GM11168 (cell line): Measurements from ENCODE around the gene FGD3.

Source experiments
- in situ Hi-C: fragments of 300-500 bp; cut with MboI; formaldehyde crosslinking; loops from one replicate; pipeline ENCODE4 v1.12.0; 2022; ENCODE audit warnings: low sequenced_read_pairs; ENCODE audit not compliant: unreplicated experiment

The FGD3 gene

DNA sequence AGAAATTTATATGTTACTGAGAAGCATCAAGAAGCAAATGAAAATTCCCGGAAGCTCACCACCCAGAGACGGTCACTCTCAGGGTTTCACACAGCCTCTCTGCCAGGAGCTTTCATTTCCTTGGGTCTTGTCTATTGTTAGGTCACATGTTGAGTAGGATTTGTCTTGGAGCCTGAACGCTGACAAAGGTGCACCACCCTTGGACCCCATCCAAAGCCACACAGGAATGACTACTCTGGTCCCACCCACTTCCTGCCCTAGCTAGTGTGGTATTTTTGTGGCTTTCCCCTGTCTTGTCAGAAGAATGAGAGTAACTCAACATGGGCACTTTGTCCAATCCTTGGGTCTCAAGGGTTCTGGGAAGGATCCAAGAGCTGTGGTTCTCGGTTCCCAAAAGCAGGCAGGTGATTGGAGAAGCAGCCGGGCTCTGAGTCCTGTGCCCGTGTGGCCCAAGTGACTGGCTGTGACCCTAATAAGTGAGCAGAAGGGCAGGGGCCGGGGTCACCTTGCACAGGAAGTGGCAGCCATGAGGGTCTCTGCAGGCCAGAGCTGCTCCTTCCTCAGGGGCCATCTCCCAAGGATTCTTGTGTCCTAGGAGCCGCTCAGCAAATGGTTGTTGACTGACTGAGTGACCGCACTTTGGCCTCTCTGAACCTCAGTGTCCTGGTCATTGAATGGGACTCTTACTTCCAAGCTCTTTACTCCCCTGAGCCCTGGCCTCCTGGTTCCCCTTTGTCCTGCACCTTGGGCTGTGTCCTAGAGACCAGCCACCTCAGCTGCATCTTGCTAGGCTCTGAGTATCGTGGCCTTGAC, 6.9 kb downstream of the FGD3 start:
- in situ Hi-C loops, result no loop called here

DNA sequence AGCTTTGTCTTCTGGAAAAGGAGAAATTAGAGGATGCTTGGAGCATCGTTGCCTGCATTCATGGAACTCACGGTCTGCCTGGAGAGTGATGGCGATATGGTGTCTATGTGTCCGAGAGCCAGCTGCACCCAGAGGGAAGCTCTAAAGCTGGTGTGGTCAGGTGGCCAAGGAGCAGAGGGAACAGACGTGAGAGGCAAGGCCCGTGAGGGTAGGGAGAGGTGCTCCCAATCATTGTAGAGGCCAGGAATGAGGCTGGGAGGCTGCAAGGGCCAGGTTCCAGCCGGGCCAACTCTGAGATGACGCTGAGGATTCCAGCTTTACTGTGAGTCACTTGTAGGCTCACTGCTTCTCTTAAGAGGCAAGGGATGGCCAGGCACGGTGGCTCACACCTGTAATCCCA, 7.6 kb downstream of the FGD3 start:
- in situ Hi-C loops, result no loop called here

DNA sequence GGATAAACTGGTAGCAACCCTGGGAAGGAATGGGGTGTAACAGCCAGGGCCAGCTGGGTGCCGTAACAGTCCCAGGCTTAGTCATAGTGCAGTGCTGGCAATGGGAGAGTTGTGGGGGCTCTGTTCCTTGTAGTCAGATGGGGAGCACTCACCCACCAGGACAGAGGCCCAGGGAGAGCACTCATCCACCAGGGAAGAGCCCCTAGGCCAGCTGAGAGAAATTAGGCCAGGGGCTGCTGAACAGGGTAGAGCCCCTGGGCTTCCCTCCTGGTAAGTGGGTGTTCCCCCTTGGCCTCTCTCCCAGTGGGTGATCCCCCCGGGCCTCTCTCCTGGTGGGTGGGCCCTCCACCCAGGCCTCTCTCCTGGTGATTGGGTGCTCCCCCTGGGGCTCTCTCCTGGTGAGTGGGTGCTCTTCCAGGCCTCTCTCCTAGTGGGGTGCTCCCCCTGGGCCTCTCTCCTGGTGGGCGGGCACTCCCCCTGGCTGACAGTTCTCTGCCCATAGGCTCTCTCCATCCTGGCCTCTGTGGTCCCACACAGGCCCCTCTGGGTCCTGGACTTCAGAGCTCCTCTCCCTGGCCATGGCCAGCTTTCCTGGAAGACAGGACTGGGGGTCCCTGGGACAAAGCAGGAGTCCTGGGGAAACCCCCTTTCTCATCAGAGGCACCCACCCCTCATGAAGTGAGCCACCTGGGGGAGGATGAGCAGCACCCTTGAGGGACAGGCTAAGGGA, 13.4 kb downstream of the FGD3 start:
- in situ Hi-C loops, result no loop called here

DNA sequence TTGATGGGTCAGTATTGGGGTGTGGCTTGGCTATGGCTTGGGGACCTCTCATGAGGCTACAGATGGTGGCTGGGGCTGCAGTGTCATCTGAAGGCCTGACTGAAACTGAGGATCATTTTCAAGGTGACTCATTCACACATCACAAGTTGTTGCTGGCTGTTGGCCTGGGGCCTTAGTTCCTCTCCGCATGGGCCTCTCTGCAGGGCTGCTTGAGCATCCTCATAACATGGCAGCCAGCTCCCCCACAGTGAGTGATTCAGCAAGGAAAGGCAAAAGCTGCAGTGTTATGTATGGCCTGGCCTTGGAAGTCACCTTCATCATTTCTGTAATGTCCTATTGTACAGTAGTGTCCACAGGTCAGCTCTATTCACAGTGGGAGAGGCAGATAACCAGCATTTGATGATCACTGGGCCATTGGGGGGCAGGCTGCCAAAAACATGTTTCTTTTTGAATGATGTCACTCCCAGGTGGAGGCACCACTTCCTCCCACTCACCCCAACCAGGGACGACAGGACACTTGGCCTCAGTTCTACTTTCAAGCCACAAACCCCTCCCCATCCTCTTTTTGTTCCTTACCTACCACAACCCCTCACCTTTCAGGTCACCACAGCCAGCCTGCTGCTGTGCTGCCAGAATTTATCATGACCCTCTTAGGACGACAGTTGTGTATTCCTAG, 14.4 kb downstream of the FGD3 start:
- in situ Hi-C loops, result no loop called here

DNA sequence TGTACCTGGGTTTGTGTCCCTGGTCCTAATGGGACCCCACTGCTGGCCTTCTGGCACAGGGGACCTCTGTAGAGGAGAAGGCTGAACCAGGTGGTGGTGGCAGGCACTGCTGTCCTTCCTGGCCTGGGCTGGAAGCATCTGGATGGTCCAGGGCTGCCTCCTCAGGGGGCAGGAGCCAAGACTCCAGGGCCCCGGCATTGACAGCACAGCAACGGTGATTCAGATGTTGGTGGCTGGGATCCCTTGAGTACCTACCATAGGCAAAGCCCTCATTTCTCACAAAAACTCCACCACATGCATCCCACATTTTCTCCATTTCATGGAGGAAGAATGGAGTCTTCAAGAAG, 15.0 kb downstream of the FGD3 start:
- in situ Hi-C loops, result no loop called here

DNA sequence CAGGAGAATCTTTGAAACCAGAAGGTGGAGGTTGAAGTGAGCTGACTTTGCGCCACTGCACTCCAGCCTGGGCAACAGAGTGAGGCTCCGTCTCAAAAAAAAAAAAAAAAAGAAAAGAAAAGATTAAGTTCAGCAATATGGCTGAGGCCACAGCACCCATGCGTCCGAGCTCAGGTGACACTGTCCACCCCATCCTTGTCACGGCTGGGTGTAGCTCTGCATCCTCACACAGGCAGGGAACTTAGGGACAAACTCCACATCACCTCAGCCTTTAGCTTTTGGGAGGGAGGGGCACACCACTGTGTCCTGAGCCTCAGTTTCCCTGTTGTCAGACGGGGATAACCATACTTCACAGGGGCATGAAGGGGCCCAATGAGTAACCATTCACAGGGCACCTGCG, 15.5 kb downstream of the FGD3 start:
- in situ Hi-C loops, result no loop called here

DNA sequence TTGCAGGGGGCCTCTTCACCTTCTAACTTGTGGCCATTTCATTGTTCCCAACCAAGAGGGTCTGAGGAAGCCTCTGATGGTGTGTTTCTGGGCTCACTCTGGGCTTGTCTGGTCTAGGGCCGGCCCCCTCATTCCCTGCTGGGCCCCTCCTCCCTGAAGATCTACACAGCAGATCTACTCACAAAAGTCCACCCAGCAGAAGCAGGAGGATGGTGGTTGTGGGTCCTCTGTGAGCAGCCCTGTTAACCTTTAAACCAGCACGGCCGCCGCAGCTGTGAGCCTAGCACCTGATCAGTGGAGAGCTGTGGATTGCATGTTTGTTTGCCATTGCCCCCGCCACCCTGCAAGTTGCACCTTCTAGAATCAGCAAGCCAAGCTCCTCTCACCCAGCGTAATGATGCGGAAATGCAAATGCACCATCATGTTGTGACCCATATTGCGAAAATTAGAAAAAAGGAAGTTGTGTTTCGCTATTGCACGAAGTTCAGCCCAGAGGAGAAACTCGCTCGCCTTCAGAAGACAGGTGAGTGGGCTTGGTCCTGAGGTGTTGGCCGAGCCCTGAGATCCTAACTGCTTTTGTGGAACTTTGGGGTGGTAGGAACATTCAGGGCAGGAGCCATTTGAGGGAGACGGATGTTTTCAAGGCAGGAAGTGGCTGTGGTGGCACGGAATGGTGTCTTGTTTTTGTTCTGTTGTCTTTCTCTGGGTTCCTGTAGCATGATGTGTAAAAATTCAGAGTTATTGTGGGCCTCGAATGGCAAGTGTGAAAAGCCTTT, 16.7 kb downstream of the FGD3 start:
- in situ Hi-C loops, result no loop called here

DNA sequence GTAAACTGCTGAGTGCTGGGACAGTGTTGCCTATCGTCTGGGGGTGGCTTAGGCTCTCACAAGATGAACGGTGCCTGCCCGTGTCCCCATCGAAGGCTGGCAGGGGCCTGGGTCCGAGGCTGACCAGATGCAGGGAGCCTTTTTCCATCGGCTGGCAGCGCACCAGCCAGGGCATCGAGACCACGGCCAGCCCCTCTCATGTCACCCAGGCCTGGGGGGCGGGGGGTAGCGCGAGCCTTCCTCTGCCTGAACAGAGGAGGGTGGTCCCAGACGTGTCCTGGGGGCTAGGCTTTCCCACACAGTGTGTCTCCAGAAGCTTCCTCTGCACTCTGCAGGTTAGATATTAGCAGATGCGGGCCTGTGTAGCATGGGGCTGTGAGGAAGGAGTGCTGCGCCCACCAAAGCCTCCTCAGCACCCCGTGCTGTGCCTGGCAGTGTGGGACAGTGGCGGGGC, 17.3 kb downstream of the FGD3 start:
- in situ Hi-C loops, result no loop called here

DNA sequence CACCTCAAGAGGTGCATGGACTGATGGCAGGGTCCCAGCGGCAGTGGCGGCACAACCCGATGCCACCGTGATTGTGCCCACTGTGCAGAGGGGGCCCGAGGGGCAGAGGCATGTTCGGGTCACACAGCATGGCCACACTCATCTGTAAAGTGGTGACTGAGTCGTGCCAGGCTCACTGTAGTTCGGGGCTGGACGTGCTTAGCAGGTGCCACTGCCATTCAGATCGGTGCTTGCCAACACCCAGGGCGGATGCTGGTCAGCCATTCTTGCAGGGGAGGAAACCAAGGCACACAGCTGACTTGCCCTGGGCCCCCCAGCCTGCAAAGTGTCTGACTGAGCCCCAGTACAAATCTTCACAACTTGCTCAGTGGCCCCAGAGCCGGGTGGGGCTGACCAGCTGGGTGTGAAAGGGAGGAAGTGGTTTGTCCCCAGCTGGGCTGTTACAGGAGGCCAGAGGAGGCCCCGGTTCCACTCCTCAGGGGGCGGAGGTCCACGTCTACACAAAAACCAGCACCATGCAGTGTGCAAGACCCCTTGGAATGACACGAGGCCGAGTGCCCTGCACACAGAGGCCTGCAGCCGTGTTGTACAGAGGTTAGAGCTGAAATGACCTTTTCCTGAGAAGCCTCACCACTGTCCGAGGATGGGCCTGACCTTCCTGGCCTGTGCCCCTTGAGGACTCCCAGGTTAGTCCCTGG, 17.9 kb downstream of the FGD3 start:
- in situ Hi-C loops, result no loop called here

DNA sequence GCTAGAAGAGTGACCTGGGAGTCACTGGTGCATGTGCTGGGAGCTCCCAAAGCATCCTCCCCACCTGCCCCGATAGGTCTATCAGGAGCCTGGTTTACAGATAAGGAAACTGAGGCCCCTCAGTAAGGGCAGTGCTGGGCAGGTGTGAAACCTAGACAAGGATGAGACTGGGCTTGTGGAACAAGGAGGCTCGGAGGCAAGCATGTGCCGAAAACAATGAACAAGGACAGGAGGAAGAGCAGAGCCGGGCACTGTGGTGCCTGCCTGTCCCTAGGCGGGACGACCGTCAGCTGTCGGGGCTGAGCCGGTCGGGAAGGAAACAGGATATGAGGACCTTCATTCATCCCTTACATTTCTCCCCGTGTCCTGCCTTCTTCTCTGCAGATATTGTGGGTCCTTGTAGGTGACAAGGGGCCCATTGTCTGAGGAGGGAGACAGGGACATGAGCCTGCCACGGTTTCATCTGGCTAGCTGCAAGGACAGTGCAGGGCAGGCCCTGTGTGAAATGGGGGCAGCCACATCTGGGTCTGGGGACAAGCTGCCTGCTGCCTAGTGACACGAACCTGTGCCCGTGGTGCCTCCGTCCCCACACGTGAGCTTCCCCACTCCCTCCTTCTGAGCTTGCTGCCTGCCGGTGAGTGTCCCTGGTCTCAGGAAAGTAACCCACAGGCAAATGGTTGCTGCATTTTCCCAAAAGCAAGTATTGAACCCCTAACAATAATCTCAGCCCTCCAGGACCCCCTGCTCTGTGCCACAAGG, 18.6 kb downstream of the FGD3 start:
- in situ Hi-C loops, result no loop called here

DNA sequence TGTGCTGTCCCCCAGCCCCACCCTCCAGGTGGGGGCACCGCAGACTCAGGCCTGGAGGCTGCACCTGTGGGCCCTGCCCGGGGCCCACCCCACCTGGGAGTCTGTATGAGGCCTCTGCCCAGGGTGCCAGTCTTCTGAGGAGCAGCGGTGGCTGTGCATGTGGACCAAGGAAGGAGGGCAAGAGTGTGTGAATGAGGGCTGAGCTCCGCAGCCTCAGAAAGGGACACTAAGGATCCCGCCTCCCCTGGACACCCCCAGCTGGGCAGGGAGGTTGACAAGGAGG, 19.1 kb downstream of the FGD3 start:
- in situ Hi-C loops, result no loop called here

DNA sequence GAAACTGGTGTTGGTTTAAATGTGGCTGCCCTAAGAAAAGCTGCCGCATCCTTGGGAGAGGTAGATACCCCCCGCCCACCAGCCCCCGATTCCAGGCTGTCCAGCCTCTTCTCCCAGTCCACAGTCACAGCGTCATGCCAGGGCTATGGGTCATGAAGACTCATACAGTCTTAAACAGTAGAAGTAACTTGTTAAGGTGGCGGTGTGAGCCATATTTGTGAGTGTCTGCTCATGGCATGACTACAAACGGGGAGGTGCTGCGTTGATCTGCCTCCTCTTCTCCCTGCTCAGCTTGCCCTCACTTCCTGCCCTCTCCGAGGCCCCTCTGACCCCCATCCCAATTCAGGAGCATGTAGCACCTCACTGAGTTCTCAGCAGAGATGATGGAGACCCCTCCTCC, 20.8 kb downstream of the FGD3 start:
- in situ Hi-C loops, result no loop called here

DNA sequence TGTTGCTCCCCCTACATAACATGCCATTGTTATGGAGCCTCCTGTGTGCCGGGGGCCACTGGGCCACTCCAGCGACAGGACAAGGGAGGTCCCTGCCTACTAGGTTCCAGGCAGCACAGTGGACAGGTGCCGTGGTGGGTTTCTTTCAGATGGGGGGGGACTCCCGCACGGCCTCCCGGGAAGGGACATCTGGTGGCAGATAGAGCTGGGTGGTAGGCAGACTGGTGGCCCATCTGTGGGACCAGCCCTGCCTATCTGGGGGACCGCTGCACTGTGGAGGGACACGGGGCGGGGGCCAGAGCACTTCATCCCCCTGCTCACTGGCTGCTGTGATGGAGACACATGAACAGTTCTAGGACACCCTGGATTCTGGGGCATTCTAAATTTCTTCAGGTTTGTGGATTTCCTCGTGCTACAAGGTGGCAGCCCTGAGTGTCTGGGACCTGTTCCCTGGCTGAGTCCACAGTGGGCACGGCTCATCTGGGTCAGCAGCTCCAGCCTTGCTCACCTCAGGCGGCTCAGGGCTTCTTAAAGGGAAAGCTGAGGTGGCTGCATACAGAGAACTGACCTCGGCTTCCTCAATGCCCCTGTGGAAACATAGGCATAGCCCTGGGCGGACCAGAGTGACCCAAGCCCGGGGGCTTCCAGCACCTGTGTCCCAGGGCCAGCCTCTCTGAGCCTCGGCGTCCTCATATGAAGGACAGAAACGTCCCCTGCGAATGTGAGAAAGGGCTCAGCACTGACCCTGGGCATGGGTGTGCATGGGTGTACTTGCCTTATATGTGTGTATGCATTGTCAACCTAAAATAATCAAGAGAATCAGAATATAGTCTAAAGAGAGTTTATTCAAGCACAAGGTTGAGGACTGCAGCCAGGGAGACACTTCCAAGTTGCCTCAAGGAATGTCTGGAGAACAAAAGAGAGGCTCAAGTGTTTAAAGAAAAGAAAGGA, 22.5 kb downstream of the FGD3 start:
- in situ Hi-C loops, result no loop called here

DNA sequence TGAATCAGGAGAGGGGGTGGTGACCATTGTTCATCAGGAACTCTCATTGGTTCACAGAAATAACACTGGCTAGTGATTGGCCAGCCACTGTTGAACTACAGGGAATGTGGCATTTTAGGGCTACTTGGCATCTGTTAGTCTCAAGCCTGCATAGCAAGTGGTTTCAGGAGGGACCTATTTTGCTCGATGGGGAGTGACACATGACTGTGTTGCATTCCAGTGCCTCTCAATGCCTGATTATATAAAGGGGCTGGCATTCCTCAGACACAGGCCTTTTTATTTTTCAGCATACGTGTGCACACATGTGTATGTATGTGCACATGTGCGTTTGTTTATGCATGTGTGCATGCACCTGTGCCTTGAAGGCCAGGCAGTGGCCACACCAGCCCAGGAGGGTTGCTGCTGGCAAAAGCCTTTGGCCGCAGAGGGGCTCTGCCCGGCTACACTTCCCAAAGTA, 23.2 kb downstream of the FGD3 start:
- in situ Hi-C loops, result no loop called here

DNA sequence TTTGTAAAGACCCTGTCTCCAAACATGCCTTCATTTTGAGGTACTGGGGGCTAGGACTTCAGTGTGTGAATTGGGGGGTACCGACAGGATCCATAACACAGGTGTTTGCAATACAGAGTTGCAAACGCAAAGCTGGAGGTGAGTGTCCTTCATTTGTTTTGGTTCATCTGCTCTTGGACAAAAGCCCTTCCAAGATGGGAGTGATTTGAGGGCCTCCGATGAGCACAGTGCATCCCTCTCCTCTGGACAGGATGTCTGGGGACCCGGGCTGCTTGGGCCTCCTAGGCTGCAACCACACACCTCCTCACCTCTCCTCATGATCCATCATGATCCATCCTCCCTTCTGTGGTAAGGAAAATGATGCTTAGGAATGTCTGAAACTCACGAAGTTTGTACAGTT, 23.8 kb downstream of the FGD3 start:
- in situ Hi-C loops, result no loop called here

DNA sequence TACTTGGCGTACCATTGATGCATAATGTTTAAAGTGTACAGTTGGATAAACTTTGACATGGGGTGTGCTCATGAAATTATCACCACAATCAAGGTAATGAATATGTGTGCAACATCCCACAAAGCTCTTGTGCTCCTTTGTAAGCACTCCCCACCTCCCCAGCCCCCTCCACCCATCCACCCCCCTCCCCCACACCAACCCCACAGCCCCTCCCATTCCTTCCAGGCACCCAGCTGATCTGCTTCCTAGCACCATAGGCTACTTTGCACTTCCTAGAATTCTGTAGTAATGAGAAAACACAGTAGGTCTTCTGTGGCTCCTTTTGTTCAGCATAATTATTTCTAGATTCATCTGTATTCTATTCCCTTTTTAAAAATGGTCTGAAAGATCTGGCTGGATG, 24.5 kb downstream of the FGD3 start:
- in situ Hi-C loops, result no loop called here

DNA sequence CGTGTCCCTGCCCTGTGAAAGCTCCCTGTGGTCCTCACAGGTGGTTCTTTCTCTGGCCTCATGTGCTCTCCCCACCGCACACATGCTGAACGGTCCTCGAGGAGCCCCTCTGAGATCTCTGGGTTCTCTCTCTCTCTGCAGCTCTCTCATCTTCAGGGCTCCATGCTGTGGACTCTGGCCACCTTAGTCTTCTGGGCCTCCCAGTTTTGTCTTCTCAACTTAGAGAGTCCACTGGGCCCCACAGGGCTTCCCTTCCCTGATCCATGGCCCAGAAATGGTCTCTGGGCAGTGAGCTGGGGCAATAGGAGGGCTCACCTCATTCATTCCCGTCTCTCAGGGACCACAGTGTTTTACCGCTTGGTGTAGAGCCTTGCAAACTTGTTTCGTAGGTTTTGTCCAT, 26.4 kb downstream of the FGD3 start:
- in situ Hi-C loops, result no loop called here

DNA sequence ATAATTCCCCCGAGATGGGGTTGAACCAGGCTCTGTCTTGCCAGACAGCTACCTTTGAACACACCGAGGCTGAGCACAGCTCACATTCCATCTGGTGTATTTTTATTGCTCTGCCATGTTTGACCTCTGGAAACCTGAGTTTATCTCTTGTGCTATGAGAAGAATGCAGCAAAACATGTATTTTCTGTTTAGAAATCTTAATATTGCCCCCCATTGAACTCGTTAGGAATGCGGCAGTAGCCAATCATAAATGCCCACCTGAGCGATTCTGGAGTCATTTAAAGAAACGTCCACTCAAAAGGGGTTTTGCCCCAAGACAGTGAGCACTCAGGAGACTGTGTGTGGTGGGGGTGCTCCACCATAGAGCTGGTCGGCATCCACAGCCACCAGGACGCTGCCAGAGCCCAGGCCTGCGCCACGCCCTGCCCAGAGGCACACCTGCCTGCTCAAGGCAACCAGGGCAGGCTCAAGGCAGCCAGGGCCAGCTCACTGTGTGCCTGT, 26.9 kb downstream of the FGD3 start:
- in situ Hi-C loops, result no loop called here
